GM19043 (cell line): ENCODE data around the gene GSC2.

Source experiments
- ATAC-seq: cut with Tn5 transposase; IDR thresholded peaks from one replicate; pipeline ENCODE4 v1.9.1; 2021; ENCODE audit warnings: low read depth; ENCODE audit not compliant: unreplicated experiment

GSC2 gene

DNA sequence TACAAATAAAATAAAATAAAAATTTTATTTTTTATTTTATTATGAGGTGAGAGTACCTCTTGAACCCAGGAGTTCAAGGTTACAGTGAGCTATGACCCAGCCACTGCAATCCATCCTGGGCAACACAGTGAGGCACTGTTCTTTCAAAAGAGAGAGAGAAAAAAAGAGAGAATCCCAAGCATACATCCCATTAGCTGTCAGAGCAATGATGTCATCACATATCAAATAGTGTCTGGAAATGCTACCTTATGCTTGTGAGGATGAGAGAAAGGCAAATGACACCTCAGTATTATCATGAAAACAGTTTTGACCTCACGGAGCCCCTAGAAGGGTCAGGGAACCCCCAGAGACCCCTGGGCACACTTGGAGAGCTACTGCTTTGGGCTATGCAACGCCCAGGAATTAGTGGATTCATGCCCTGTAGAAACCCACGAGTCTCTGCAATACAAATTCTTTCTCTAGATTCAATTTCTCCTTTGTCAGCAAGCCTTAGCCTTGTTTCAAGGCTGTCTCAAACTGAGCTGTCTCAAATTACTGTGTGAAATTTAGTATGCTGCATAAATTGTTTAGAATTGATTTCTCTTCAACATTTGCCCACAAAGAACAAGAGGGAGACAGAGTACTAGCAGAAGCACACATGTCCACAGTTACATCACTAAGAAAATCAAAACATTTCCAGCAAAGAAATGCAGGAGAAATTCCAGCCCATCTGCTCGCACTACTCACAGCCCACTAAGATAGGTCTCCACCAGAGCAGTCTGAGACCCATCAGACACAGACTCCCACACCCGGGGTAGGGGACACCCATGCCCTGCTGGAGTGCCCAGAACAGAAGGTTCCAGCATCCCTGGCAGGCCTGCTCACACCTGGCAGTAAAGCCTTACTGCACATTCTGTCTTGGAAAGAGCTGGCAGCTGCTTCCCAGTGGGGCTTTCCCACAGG, 45.9 kb downstream of the GSC2 start:
- ATAC-seq = no peak

DNA sequence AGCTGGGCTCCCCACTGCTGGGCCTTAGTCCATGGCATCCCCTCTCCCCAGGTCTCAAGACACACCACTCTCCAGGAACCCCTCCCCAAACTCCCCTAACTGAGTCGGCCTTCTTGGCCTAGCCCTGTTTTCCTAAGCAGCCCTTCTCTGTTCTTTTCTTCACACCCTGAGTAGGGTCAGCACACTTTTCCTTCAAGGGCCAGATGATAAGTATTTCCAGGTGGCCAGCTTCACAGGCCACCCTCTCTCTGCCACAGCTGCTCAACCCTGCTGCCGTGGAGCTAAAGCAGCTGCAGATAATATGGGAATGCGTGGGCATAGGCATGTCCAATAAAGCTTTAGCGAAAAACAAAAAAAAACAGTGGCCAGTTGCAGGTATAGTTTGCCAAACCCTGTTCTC, 51.9 kb downstream of the GSC2 start:
- ATAC-seq = no peak

DNA sequence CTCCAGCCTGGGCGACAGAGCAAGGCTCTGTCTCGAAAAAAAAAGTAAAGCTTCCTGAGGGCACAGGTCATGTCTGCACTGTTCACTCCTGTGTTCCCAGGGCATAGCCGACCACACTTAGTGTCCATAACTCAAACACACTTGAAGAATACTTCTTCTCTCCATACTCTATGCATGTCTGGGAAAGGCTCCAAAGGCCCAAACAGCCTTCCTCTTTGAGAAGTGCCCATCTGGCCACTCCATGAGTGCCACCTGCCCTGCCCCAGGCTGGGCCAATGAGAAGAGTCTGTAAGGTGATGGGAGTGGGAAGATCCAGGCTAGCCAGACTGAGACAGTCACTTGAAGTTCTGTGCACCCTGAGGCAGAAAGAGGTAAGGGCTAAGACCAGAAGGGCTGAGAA, 52.6 kb downstream of the GSC2 start:
- ATAC-seq = no peak
